Heart right ventricle (tissue), 16 donors: Measurements from ENCODE around the gene MACROD2. TPM values are rescaled to one million over a fixed set of nuclear protein-coding genes. Genes with fewer than 3 reads are reported as not detected.

Source experiments
- ATAC-seq, 8 donors: fragments of 200-7000 bp; cut with Tn5 transposase; one replicate each; pipeline ENCODE4 v1.9.1; 2020; ENCODE audit warnings: mild to moderate bottlenecking in 8 of 8, moderate library complexity in 8 of 8, moderate number of reproducible peaks in 1 of 8
- DNase-seq, 2 donors: peaks; one replicate each; pipeline ENCODE4 v3.0.0-alpha.2; 2020
- H3K27ac ChIP-seq, 10 donors: fragments of 200-600 bp; sonication (generic) in 2 of 10; one replicate each; pipeline versions ENCODE4 v1.5.0 to v1.8.0; 2020 to 2022; ENCODE audit warnings: mild to moderate bottlenecking in 3 of 10
- H3K27me3 ChIP-seq, 7 donors: fragments of 200-600 bp; one replicate each; pipeline ENCODE4 v1.8.0; 2021 to 2022; ENCODE audit warnings: mild to moderate bottlenecking in 2 of 7
- H3K36me3 ChIP-seq, 9 donors: fragments of 200-600 bp; sonication (generic) in 1 of 9; one replicate each; pipeline versions ENCODE4 v1.5.0 to v1.8.0; 2020 to 2022; ENCODE audit warnings: mild to moderate bottlenecking in 2 of 9
- H3K4me1 ChIP-seq, 9 donors: fragments of 200-600 bp; sonication (generic) in 1 of 9; one replicate each; pipeline versions ENCODE4 v1.5.0 to v1.8.0; 2020 to 2022; ENCODE audit warnings: mild to moderate bottlenecking in 4 of 9
- H3K4me3 ChIP-seq, 10 donors: fragments of 200-600 bp; sonication (generic) in 2 of 10; one replicate each; pipeline versions ENCODE4 v1.5.0 to v1.8.0; 2020 to 2022; ENCODE audit warnings: mild to moderate bottlenecking in 7 of 10, moderate library complexity in 2 of 10
- H3K9me3 ChIP-seq, 11 donors: fragments of 200-600 bp in 10 of 11; sonication (generic) in 2 of 11; one replicate each; pipeline versions ENCODE4 v1.5.0 to v1.8.0; 2013 to 2022; ENCODE audit warnings: mild to moderate bottlenecking in 2 of 11, control low read depth in 1 of 11, moderate library complexity in 1 of 11
- CTCF ChIP-seq, 9 donors: fragments of 200-600 bp; sonication (generic) in 2 of 9; IDR thresholded peaks; one replicate each; pipeline versions ENCODE4 v1.5.0 to v1.8.0; 2021 to 2022; ENCODE audit warnings: antibody characterized with exemption in 9 of 9, mild to moderate bottlenecking in 5 of 9, moderate library complexity in 1 of 9
- WGBS, 2 donors: extraction: QIAGEN DNeasy Blood & Tissue Kit; methylation state at CpG; one replicate each; pipeline ENCODE4 v1.1.7; 2013; ENCODE audit warnings: inconsistent platforms in 1 of 2; 5-methylcytosine and 5-hydroxymethylcytosine counted together
- intact Hi-C, 10 donors: fragments of 100-400 bp; cut with DNase I; formaldehyde crosslinking; loops; one replicate each; pipeline versions ENCODE4 v1.11.1 to v1.14.2; 2022
- polyA plus RNA-seq, 2 donors: library from polyadenylated mRNA; stranded (reverse); fragments of 200-250 nt; gene quantifications; one replicate each; pipeline ENCODE4 v1.2.3, GENCODE V29; 2013
- total RNA-seq, 10 donors: library from RNA; stranded (reverse); fragmentation: NEBNext Ultra II Directional in 3 of 10; extraction: Animal tissue kit (Norgen Biotek cat#: 25700) in 3 of 10; gene quantifications; one replicate each; pipeline versions ENCODE4 v1.2.1 to v1.2.4, GENCODE V29; 2021 to 2023
- donor health status: Arrhythmogenic right ventricular cardiomyopathy.
- donor health status: ischemic (EF 13 %, LVEDD 7.1; RV severe dilation, severe dysfunction).
- donor health status: healthy with polysubstance abuse.
- donor health status: DM: no; HTN: yes; CAD: no.
- donor health status: DM: no; HTN: no; CAD: no.
- donor health status: ischemic (EF 25% LVEDD 6.9; RV normal size, moderate dysfunction).
- donor health status: ischemic (EF 25% LVEDD 5.7; RV mildly dilated, moderate dysfunction).
- donor health status: healthy.
- donor health status: DM: yes; HTN: yes; CAD: no.
- donor health status: Ischemic cardiomyopathy.
- donor health status: ischemic (EF 35%, LVEDD 5.7; RV mildly dilated, moderate dysfunction).
- donor health status: nonischemic (EF 11% LVEDD 7.7; RV severe dilation, severe dysfunction).
- donor health status: DM: yes; HTN: yes; CAD: no.
- donor health status: PGD.
- donor health status: ischemic (EF 29% LVEDD 5.4; RV normal size, mild dysfunction).
- donor health status: nonischemic (EF 23%, LVEDD 6.1; RV moderate dilation, normal function).

The MACROD2 gene
- total and polyA plus RNA-seq, 12 donors = 0.28 to 6.4 (median 4.1) TPM

GRCh38 chr20:14406495-14406894, 411.2 kb downstream of the MACROD2 start:
- no peak overlapping the region for H3K27ac ChIP-seq
- H3K4me3 ChIP-seq = no peak overlapping the region
- H3K36me3 ChIP-seq = no peaks in the 10 kb centered on the region
- DNase-seq (no peak), ATAC-seq (no peak)
- H3K27me3 ChIP-seq = no peaks in the 10 kb centered on the region
- no peak for TF ChIP-seq CTCF (IDR thresholded peaks at IDR 0.05)
- no peaks in the 10 kb centered on the region for H3K4me1 ChIP-seq
- no peaks in the 10 kb centered on the region for H3K9me3 ChIP-seq
- intact Hi-C loops = no loop called here

GRCh38 chr20:14407336-14407735, 412.0 kb downstream of the MACROD2 start:
- 78 to 83% methylated on average over 3 of the region's 3 CpGs for whole genome bisulfite sequencing, 2 donors
- Histone ChIP-seq H3K36me3 (no peaks in the 10 kb centered on the region), H3K4me3 (no peak overlapping the region), H3K4me1 (no peaks in the 10 kb centered on the region), H3K27me3 (no peaks in the 10 kb centered on the region), H3K9me3 (no peaks in the 10 kb centered on the region), H3K27ac (no peak overlapping the region)
- ATAC-seq = no peak
- no peak for TF ChIP-seq CTCF (IDR thresholded peaks at IDR 0.05)
- DNase-seq = no peak
- intact Hi-C loops = no loop called here

- 73 to 81% methylated on average over 3 of the region's 3 CpGs for WGBS, 2 donors
- ATAC-seq = no peak
- DNase-seq = no peak
- H3K27me3 ChIP-seq = no peaks in the 10 kb centered on the region
- no peaks in the 10 kb centered on the region for H3K9me3 ChIP-seq
- no peaks in the 10 kb centered on the region for H3K36me3 ChIP-seq
- no peak for TF ChIP-seq CTCF (IDR thresholded peaks at IDR 0.05)
- H3K27ac ChIP-seq = no peak overlapping the region
- intact Hi-C loops = loop anchor here in 1 of 10 donors (10.0 kb wide), 1 partner anchor 714 kb away; no protein-coding TSS in a partner anchor
- H3K4me3 ChIP-seq = no peak overlapping the region
- no peaks in the 10 kb centered on the region for H3K4me1 ChIP-seq
Observed at GRCh38 chr20:14410869-14411555, 415.7 kb downstream of the MACROD2 start.

GRCh38 chr20:14412065-14412681, 416.9 kb downstream of the MACROD2 start:
- intact Hi-C loops = loop anchor here in 1 of 10 donors (10.0 kb wide), 1 partner anchor 713 kb away; no protein-coding TSS in a partner anchor
- Histone ChIP-seq H3K27ac (no peak overlapping the region), H3K36me3 (no peaks in the 10 kb centered on the region), H3K27me3 (no peaks in the 10 kb centered on the region), H3K4me1 (no peaks in the 10 kb centered on the region), H3K9me3 (no peaks in the 10 kb centered on the region), H3K4me3 (no peak overlapping the region)
- TF ChIP-seq CTCF (IDR thresholded peaks at IDR 0.05) = no peak
- ATAC-seq (no peak), DNase-seq (no peak)
- 71 to 77% methylated on average over 5 of the region's 5 CpGs for WGBS, 2 donors
